K562 (cell line): Measurements from ENCODE around the gene CKM. TPM values are rescaled to one million over a fixed set of nuclear protein-coding genes. Genes with fewer than 3 reads are reported as not detected.

Experiments
- CBFA2T3 ChIP-seq: fragments of 450-650 bp; IDR thresholded peaks from 2 replicates; pipeline ENCODE4 v1.6.1; 2017
- CCNT2 ChIP-seq: IDR thresholded peaks from 2 replicates; pipeline ENCODE4 v1.6.1; 2011; ENCODE audit warnings: borderline replicate concordance, low read depth, mild to moderate bottlenecking, moderate library complexity, mixed read lengths, low read length; ENCODE audit not compliant: insufficient read length; ENCODE audit errors: extremely low read depth
- EGR1 ChIP-seq: fragments of 450-650 bp; conservative IDR thresholded peaks from 2 replicates; pipeline ENCODE4 v1.6.1; 2017; ENCODE audit warnings: mild to moderate bottlenecking
- ILF3 ChIP-seq: fragments of 450-650 bp; IDR thresholded peaks from 2 replicates; pipeline ENCODE4 v1.6.1; 2018; ENCODE audit warnings: antibody characterized with exemption, mild to moderate bottlenecking, moderate library complexity, borderline replicate concordance
- ILK ChIP-seq: fragments of 450-650 bp; IDR thresholded peaks from 2 replicates; pipeline ENCODE4 v1.6.1; 2016; ENCODE audit warnings: missing genetic modification characterization, low read depth, mild to moderate bottlenecking, missing compliant biosample characterization, moderate library complexity, borderline replicate concordance
- MED1 ChIP-seq: sonication (generic); formaldehyde crosslinking; IDR thresholded peaks from 2 replicates; pipeline ENCODE4 v1.8.1; 2023; ENCODE audit warnings: missing genetic modification reagents, borderline replicate concordance
- NFXL1 ChIP-seq: fragments of 450-650 bp; formaldehyde crosslinking; IDR thresholded peaks from 2 replicates; pipeline ENCODE4 v1.4.0; 2021; ENCODE audit warnings: mild to moderate bottlenecking
- NRF1 ChIP-seq, 2 experiments: fragments of 450-650 bp; IDR thresholded peaks in 1 of 2; conservative IDR thresholded peaks in 1 of 2; 2 replicates each; pipeline ENCODE4 v1.6.1; 2014; ENCODE audit warnings: mild to moderate bottlenecking in 2 of 2
- RFX7 ChIP-seq: fragments of 250-450 bp; sonication (Bioruptor Pico); IDR thresholded peaks from 2 replicates; pipeline ENCODE4 v1.5.1; 2021; ENCODE audit warnings: mild to moderate bottlenecking
- RUNX1 ChIP-seq: sonication (generic); IDR thresholded peaks from 2 replicates; pipeline ENCODE4 v1.6.1; 2016; ENCODE audit warnings: antibody characterized with exemption, low read depth
- ZEB2 ChIP-seq: fragments of 450-650 bp; IDR thresholded peaks from 2 replicates; pipeline ENCODE4 v1.6.1; 2016
- ZNF431 ChIP-seq: sonication (generic); formaldehyde crosslinking; IDR thresholded peaks from 2 replicates; pipeline ENCODE4 v1.8.0; 2022; ENCODE audit warnings: mild to moderate bottlenecking, missing genetic modification reagents
- ZNF764 ChIP-seq: fragments of 250-450 bp; sonication (Bioruptor Pico); IDR thresholded peaks from 2 replicates; pipeline ENCODE4 v1.4.0; 2020; ENCODE audit warnings: low read depth, mild to moderate bottlenecking, moderate library complexity
- polyA plus RNA-seq, 8 experiments: library from polyadenylated mRNA; depleted of rRNA in 4 of 8; stranded (reverse) in 5 of 8; unstranded in 3 of 8; fragments of >200 nt; fragmentation: Nextera tagmentation in 2 of 8; fragmentation: Illumina TruSeq in 1 of 8; extraction: Ambion mirVana in 2 of 8; extraction: Trizol in 1 of 8; gene quantifications; 2 replicates each; pipeline versions ENCODE4 v1.2.1 to v1.2.3, GENCODE V29; 2011 to 2014; ENCODE audit warnings: inconsistent platforms in 1 of 8, missing spikeins in 1 of 8
- total RNA-seq, 7 experiments: library from RNA; depleted of rRNA in 6 of 7; stranded (reverse); fragments of >200 nt in 6 of 7; fragmentation: Illumina TruSeq in 2 of 7; extraction: Trizol in 2 of 7; gene quantifications; 2 replicates each; pipeline versions ENCODE4 v1.2.1 to v1.2.3, GENCODE V29; 2011 to 2021; ENCODE audit warnings: low replicate concordance in 1 of 7
- TF ChIP-seq, protein P1 (sequence below): fragments of 450-650 bp; IDR thresholded peaks from 2 replicates; pipeline ENCODE4 v1.6.1; 2016; ENCODE audit warnings: antibody characterized with exemption
- TF ChIP-seq, protein P2 (sequence below): sonication (generic); formaldehyde crosslinking; IDR thresholded peaks from 2 replicates; pipeline ENCODE4 v1.8.1; 2023; ENCODE audit warnings: mild to moderate bottlenecking, missing genetic modification reagents
- TF ChIP-seq, protein P3 (sequence below): sonication (generic); formaldehyde crosslinking; IDR thresholded peaks from 2 replicates; pipeline ENCODE4 v1.8.0; 2022; ENCODE audit warnings: mild to moderate bottlenecking, missing genetic modification reagents, borderline replicate concordance
- TF ChIP-seq, protein P4 (sequence below), 2 experiments: fragments of 450-650 bp in 1 of 2; sonication (generic) in 1 of 2; formaldehyde crosslinking in 1 of 2; IDR thresholded peaks in 1 of 2; conservative IDR thresholded peaks in 1 of 2; 2 replicates each; pipeline versions ENCODE4 v1.6.1 to v1.8.1; 2016 to 2023; ENCODE audit warnings: mild to moderate bottlenecking in 2 of 2, moderate library complexity in 2 of 2, inconsistent platforms in 1 of 2, missing genetic modification reagents in 1 of 2
- TF ChIP-seq, protein P5 (sequence below): fragments of 250-450 bp; sonication (Bioruptor Pico); IDR thresholded peaks from 2 replicates; pipeline ENCODE4 v1.5.0; 2021; ENCODE audit warnings: mild to moderate bottlenecking, moderate library complexity

Gene CKM
- total and polyA plus RNA-seq, 9 of the 15 experiments (the other 6 are each of a cell fraction or from before 2014, with no cell fraction given) = 0.06 to 0.17 (median 0.09) TPM; not detected in 4

DNA sequence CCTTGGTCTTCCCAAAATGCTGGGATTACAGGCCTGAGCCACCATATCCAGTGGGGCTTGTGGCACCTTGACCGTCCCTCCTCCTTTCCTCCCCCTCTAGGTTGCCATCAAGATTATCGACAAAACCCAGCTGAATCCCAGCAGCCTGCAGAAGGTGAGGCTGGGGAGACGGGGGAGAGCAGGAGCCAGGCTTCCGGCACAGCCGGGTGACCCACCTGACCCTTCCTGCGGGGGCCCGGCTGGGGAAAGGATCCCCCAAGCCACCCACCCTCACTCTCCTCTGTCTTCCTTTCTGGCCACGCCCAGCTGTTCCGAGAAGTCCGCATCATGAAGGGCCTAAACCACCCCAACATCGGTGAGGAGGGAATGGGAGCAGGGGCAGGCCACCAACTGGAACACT is 59.7 kb downstream of the CKM start (continued):
- TF ChIP-seq, protein P1, sequence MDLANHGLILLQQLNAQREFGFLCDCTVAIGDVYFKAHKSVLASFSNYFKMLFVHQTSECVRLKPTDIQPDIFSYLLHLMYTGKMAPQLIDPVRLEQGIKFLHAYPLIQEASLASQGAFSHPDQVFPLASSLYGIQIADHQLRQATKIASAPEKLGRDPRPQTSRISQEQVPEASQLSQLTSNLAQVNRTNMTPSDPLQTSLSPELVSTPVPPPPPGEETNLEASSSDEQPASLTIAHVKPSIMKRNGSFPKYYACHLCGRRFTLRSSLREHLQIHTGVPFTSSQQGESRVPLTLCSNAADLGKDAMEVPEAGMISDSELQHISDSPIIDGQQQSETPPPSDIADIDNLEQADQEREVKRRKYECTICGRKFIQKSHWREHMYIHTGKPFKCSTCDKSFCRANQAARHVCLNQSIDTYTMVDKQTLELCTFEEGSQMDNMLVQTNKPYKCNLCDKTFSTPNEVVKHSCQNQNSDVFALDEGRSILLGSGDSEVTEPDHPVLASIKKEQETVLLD = no peak
- TF ChIP-seq RFX7 (CRISPR knock-in tag) (no peak), EGR1 (peak; percentile 60), ZEB2 (0 out of 2 replicates have a peak, but pooled peaks have one; percentile 26), ZNF764 (CRISPR knock-in tag) (no peak), CCNT2 (no peak), MED1 (CRISPR knock-in tag) (no peak), ZNF431 (CRISPR knock-in tag) (no peak), ILF3 (no peak), NRF1 (conservative IDR thresholded peaks at IDR 0.05 in 1 of 2, IDR thresholded peaks at IDR 0.05 in 1 of 2) (no peak), RUNX1 (no peak), NFXL1 (no peak), CBFA2T3 (peak; percentile 67), ILK (tag) (no peak)
- TF ChIP-seq, protein P2, sequence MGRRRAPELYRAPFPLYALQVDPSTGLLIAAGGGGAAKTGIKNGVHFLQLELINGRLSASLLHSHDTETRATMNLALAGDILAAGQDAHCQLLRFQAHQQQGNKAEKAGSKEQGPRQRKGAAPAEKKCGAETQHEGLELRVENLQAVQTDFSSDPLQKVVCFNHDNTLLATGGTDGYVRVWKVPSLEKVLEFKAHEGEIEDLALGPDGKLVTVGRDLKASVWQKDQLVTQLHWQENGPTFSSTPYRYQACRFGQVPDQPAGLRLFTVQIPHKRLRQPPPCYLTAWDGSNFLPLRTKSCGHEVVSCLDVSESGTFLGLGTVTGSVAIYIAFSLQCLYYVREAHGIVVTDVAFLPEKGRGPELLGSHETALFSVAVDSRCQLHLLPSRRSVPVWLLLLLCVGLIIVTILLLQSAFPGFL = no peak
- TF ChIP-seq, protein P3, sequence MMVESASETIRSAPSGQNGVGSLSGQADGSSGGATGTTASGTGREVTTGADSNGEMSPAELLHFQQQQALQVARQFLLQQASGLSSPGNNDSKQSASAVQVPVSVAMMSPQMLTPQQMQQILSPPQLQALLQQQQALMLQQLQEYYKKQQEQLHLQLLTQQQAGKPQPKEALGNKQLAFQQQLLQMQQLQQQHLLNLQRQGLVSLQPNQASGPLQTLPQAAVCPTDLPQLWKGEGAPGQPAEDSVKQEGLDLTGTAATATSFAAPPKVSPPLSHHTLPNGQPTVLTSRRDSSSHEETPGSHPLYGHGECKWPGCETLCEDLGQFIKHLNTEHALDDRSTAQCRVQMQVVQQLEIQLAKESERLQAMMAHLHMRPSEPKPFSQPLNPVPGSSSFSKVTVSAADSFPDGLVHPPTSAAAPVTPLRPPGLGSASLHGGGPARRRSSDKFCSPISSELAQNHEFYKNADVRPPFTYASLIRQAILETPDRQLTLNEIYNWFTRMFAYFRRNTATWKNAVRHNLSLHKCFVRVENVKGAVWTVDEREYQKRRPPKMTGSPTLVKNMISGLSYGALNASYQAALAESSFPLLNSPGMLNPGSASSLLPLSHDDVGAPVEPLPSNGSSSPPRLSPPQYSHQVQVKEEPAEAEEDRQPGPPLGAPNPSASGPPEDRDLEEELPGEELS (CRISPR knock-in tag) = no peak
- TF ChIP-seq, protein P4, sequence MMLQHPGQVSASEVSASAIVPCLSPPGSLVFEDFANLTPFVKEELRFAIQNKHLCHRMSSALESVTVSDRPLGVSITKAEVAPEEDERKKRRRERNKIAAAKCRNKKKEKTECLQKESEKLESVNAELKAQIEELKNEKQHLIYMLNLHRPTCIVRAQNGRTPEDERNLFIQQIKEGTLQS (IDR thresholded peaks at IDR 0.05) = peak; percentile 5; the same call in 1 of the 2 replicates
- TF ChIP-seq, protein P4 (CRISPR knock-in tag; conservative IDR thresholded peaks at IDR 0.05) = no peak
- TF ChIP-seq, protein P5, sequence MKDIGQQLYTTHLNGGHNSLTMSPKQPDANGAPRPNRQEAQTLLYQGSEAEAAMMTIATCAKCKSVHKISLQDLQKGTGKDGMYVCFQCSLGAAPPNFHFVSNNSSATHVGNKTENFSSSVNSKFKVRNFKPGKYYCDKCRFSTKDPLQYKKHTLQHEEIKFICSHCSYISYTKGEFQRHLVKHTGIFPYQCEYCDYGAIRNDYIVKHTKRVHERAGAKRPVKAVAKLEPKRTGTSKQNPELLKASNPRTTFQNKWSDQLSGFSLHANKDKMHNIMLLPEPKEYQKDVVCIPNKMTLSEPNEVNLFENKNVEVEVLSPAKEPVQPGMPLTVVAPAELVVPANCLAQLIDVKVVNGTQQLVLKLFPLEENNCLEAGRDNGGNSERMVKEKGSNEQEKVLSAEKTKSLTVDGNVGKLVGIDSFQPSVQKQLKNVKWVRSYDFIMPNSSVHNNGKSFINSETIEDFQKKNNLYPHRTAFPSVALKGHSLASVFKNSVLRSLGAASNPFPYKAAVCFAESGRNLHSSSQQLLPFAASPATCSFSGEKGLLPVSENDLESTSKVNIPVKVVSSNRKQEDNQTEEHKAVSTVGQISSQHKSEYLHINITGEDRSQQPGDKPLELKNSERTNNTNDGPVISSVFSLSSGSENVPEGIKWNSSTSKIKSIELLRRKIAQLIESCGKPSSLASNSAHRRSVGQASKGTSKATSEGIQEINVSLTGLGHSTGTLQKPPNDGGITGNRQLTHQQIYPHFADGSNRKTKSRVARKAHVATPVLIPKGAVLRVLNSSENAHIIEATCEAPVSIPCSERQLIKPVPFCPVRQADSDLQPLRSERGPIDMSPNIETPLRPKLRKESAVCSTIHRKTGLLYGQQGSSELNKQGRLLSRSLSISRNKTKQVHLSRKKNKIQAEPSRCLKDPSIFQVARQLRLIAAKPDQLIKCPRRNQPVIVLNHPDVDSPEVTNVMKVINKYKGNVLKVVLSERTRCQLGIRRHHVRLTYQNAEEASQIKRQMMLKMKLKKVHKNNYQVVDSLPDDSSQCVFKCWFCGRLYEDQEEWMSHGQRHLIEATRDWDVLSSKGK (CRISPR knock-in tag) = no peak
